HG03066 (cell line): Measurements from ENCODE around the gene SLC25A48.

Source experiments
- ATAC-seq: cut with Tn5 transposase; IDR thresholded peaks from one replicate; pipeline ENCODE4 v1.9.1; 2021; ENCODE audit warnings: low read depth; ENCODE audit not compliant: unreplicated experiment

SLC25A48 gene

DNA sequence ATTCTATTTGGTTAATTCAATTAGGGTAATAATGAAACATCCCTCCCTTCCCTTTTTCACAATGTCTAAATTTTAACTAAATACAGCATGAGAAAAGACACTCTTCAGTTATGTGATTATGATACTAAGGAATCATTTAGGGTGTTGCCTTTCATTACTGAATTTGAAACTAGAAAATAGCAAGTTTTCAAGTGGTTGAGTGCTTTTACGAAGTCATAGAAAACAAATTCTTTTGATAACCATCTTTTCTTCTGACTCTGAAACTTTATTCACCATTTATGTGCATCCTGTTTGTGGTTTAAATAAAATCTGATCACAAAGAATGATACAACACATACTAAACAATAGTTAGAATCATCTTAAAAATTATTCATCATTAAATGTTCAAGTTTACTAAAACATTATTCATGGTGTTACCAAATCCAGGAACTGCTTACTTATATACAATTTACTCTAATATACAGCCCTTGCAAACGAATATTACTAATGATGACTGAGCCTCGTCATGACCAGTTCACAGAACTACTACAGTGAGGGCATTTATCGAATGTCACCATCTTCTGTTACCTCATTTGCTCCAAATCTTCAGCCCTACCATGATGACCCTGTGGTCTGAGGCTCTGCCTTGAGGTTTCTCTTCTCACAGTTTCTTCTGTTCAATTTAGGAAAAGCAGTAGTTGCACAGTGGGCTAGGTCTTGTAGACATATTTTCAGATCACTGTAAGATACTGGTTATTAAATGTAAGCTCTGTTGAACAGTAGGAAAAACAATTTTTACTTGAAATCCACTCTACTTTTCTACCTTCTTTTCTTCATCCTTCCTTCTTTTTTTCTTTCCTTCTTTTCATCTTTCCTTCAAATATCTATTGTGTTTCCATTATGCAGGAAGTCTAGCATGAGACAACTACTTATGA is 79.5 kb downstream of the SLC25A48 start:
- ATAC-seq: no peak

DNA sequence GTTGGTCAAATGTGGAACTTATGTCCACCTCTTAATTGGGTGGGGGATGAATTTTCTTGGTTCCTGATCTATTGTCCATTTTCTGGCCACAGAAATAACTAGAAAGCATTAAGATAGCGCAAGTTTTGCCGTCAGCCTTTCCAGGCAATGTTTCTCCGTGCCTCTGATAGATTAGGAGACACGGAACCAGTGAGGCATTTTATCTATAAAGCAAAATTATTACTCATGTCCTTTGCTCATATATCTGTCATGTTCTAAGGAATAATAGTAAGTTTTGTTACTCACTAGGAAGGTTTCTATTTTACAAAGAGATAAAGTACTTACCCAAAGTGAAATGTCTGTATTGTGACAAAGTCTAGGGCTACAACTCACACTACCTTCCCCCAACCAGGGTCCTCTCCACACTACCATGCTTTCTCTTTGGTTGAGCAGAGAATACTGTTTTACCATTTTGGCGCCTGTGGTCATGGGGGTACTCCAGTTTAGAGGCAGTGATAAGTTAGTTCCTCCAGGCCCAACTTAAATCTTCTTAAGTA is 81.1 kb downstream of the SLC25A48 start:
- ATAC-seq: no peak

- ATAC-seq: no peak
These were observed 82.3 kb downstream of the SLC25A48 start for GRCh38 chr5:135916638-135917263.

GRCh38 chr5:135920199-135920598 is 85.7 kb downstream of the SLC25A48 start:
- no peak for ATAC-seq

DNA sequence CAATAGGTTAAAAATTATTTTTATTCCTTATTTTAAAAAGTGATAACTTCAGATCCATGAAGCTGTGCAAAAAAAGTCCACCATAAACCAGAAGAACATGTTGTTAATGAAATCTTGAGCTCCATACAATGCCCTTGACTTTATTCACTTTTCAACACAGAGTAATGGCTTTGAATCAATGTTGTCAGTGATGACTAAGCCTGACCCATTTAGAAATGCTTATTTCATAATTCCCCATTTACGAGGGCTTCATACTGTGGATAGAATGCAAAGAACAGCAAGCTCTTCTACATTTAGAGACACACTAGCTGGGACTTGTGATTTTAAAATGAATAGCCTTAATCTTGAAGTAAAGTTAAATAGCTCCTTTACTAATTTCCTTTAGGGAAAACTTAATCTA is 86.9 kb downstream of the SLC25A48 start:
- no peak for ATAC-seq

DNA sequence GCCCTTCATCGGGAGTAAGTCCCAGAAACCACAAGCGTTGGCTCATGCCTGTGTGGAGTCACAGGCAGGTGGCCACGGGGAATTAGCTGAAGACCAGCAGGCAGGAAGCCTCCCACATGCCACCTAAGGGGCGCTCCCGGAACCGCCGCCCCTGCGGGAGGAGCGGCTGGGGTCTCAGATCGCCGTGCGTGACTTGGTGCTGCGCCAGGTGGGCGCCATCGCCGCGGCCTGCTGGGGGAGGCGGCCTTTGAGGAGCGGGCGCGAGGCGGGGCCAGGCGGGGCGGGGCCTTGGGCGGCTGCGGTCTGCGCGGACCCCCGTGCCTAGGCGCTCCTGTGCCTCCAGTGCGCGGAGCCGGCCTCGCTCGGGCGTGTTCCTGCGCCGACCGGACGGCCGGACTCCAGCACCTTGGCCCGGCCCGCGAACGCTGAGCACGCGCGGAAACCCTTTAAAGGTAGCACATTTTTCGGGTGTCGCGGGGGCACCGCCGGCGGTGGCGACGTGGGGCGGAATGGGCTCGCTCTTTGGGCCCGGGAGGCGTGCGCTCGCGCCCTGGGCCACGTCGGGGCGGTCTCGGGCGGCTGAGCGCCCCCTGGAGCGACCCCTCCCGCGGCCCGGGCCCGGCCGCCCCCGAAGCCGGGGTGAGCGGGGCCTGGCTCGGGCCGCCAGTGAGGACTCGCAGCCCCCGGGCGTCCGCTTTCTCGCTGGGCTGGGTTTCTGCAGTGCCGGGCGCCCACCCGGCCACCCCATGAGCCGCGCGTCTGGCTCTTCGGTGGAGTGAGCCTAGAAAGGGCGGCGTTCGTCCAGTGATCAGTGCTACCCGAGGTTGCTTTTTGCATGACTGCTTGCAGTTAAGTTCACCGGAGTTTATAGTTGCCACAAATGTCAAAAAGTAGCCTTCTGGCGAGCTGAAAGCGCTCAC is 95.8 kb downstream of the SLC25A48 start:
- no peak for ATAC-seq

DNA sequence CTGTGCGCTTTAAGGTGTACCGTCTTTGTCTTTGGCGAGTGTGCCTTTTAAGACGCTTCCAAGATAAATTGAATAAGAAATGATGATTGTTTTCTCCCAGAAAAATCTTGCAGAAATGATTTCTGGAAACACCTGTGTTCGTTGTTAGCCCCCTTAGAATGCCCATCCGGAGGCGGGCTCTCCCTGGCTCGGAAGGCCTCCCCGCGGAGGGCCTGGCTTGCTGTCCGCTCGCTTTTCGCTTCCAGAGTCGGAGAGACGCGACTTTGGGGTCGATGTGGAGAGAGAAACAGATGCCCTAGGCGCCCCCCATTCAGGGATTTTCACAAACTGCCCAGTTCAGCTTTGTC is 96.5 kb downstream of the SLC25A48 start:
- no peak for ATAC-seq

GRCh38 chr5:135934939-135935338 is 100.5 kb downstream of the SLC25A48 start:
- ATAC-seq: no peak

GRCh38 chr5:135937245-135937911 is 102.9 kb downstream of the SLC25A48 start:
- no peak for ATAC-seq
